HK-2 (cell line): ENCODE measurements around the gene BCL2.
"Not testable (repeated sequence)": the region's sequence is repeated elsewhere in the genome, so short reads cannot be mapped to it uniquely, and the experiment has no call there.

Experiments used
- DNase-seq: peaks from one replicate; pipeline ENCODE4 v3.0.0-alpha.2; 2018; ENCODE audit not compliant: unreplicated experiment

BCL2 gene

GRCh38 chr18:63234432-63234831, 85.1 kb downstream of the BCL2 start:
- no peak for DNase-seq

- no peak for DNase-seq
Measured at GRCh38 chr18:63233334-63233733, 86.2 kb downstream of the BCL2 start.

GRCh38 chr18:63232826-63233225, 86.7 kb downstream of the BCL2 start:
- no peak for DNase-seq

DNA sequence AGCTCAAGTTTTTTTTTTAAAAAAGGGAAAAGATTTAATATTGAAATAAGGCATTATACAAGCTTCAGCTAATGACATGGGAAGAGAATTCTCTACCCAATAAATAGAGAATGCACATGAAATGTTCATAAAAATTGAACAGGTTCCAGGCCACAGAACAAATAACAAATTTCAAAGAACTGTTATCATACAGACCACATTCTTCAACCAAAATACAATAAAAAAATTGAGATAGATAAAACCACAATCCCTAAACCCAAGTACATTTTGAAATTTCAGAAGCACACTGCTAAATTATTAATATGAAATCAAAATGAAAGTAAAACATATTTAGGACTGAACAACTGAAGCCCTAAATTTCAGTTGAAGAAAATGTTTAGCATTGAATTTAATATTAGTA, 89.6 kb downstream of the BCL2 start:
- no peak for DNase-seq

DNA sequence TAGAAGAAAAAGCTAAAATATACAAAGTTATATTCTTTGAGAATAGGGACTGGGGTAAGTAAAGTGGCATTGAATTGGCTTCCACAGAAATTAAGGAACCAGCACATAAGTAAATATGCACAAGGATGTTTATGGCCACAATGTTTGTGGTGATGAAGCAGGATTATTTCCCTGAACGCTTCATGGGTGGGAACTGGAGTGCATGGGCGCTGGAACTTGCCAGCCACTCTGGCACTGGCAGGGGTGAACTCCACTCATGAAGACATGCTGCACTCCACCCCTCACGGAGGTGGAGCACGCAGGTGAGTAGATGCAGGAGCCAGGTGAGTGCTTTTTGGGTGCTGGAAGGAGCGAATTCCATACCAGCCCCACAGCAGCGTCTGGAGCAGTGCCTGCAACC, 94.1 kb downstream of the BCL2 start:
- no peak for DNase-seq

DNA sequence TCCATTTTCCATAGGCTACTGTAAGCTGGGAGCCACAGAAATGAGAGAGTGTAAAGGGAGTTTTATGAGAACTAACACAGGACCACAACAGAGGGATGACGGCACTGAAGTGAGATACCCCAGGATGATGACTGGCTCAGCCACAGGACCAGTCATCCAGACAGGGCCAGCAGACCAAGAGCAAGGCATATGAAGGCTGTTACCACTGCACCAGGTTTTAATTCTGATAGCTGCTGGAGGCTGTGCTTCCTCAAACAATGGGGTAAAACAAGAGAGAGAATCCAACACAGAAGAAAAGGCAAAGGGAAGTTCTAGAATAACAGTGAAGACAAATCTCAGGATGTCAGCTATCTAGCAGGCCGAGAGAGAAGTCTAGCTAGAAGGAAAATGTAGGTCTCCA, 94.9 kb downstream of the BCL2 start:
- DNase-seq = no peak

GRCh38 chr18:63223837-63224236, 95.7 kb downstream of the BCL2 start:
- DNase-seq = no peak

- DNase-seq = no peak
Measured at GRCh38 chr18:63220903-63221302, 98.7 kb downstream of the BCL2 start.

- no peak for DNase-seq
Measured at GRCh38 chr18:63218472-63218871, 101.1 kb downstream of the BCL2 start.

GRCh38 chr18:63216516-63217311, 102.9 kb downstream of the BCL2 start:
- DNase-seq = no peak

GRCh38 chr18:63213936-63214671, 105.5 kb downstream of the BCL2 start:
- DNase-seq = no peak

GRCh38 chr18:63213331-63213900, 106.2 kb downstream of the BCL2 start:
- no peak for DNase-seq

GRCh38 chr18:63210521-63210920, 109.0 kb downstream of the BCL2 start:
- DNase-seq = no peak

DNA sequence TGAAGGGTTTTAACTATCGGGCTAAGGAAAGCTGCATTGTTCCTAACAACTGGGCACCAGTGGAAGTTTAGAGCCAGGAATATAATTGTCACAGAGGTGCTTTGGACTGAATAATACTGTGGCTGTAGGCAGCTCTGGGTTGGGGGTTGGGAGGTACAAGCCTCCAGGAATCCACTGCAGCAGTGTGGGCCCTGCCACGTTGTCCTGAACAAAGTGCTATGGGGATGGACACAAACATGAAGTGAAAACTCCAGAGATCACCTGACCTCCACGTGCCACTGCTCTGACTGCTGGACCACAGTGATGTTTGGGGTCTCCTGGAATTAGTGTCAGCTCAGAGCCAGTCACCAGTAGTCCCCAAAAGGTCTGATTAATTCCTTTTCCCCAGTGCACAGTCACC, 110.9 kb downstream of the BCL2 start:
- no peak for DNase-seq

- DNase-seq = no peak
Measured at GRCh38 chr18:63207835-63208234, 111.7 kb downstream of the BCL2 start.

DNA sequence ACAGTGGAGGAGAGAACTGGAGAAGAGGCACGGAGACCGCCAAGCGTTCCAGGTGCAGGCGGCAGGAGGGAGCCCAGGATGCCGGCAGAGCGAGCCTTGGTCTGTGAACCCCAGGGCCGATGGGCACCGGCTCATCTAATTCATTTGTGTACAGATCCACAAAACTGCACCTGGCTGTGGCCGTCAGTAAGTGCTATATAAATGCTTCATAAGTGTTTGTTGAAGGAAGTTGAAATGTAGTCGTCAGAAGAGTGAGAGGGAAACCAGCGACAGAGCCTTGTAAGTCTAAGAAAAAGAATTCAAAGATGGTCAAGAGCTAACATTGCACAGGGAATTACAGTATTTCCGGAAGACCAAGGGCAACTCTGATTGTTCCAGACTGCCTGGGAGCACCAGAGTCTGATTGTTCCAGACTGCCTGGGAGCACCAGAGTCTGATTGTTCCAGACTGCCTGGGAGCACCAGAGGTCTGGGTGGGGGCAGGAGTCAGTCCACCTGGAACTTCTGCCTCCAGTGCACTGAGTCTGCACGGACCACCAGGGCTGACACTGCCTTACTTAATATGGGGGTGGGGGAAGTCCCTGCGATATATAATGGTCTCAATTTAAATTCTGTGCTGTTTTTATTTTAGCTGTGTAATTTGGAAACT, 112.3 kb downstream of the BCL2 start:
- no peak for DNase-seq

DNA sequence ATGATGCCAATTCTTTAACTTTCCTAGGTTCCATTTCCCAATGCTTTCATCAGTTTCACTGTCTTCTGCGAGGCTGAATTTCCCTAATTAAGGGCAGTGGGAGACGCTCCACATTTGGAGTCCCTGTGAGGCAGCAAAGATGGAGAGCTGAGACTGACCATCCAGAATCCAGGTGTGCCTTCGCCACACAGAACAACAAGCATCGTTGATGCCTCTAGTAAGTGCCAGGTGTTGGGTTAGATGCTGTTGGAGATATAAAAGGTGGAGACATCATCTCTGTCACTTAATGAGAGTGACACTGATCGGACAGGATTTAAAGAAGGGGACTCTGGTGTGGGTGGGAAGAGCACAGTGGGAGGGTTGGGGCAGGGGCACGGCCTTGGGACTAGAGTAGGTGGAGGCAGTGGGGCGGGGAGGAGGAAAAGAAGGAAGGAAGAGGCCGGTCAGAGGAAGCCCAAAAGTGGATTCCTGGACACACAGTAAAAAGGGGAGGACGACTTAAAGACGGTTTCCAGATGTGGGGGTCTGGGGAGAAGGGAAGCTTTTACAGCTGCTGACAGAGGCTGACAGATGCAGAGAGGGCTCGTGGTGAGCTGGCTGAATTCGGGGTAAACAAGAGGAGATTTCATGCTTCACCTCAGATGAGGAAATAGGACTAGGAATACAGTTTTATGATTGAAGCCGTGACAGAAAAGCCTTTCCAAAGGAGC, 113.0 kb downstream of the BCL2 start:
- DNase-seq = no peak

- no peak for DNase-seq
Measured at GRCh38 chr18:63205791-63206252, 113.7 kb downstream of the BCL2 start.

GRCh38 chr18:63203497-63203896, 116.1 kb downstream of the BCL2 start:
- no peak for DNase-seq

- no peak for DNase-seq
Measured at GRCh38 chr18:63202828-63203227, 116.7 kb downstream of the BCL2 start.

DNA sequence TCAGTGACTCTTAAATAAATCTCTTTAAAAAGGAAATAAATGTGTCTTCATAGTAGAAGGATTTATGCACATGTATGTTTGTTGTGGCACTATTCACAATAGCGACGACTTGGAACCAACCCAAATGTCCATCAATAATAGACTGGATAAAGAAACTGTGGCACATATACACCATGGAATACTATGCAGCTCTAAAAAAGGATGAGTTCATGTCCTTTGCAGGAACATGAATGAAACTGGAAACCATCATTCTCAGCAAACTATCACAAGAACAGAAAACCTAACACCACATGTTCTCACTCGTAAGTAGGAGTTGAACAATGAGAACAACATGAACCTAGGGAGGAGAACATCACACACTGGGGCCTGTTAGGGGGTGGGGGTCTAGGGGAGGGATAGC, 118.1 kb downstream of the BCL2 start:
- not testable (repeated sequence) for DNase-seq

DNA sequence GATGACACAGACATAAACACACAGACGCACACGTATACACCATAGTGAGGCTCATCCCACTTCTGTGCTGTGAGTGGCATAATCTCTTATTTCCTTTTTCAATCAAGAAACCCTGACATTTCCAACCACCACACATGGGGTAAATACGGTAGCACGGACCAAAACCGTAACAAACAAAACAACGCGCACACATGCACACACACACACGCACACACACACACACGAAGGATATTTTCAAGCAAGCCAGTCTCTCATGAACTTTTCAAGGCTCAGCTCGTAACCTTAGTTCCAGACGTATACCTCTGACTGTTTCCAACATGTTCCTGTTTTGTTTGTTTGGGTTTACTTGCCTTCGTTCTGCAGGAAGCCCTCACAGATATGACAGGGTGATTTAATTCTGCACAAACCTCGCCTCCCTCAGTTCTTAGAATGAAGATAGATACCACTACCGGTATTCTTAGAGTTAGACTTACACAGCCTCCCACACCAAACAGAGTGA, 119.8 kb downstream of the BCL2 start:
- no peak for DNase-seq
